ENCODE data around the gene ODC1.

Gene ODC1

GRCh38 chr2:10431797-10432196 lies 16.3 kb downstream of the ODC1 start:
- Histone ChIP-seq H3K9me3 (no peaks in the 10 kb centered on the region), H3K27me3 (peaks cover 35% of the 10 kb centered on the region), H3K4me2 (peak overlapping the region; percentile 85), H3K36me3 (no peaks in the 10 kb centered on the region), H3K4me1 (peaks cover 35% of the 10 kb centered on the region), H3K4me3 (peak overlapping the region; percentile 47; the same call in 1 of the 2 replicates), H3K27ac (no peak overlapping the region), H4K20me1 (peaks cover 17% of the 10 kb centered on the region; the same call in 1 of the 2 replicates), H3K9ac (0 out of 2 replicates have a peak overlapping the region, but pooled peaks have one; percentile 3)
- TF ChIP-seq Cebpa-rat (IDR thresholded peaks at IDR 0.05) = no peak

GRCh38 chr2:10430886-10431622 lies 17.1 kb downstream of the ODC1 start:
- H4K20me1 ChIP-seq = peaks cover 24% of the 10 kb centered on the region; the same call in 1 of the 2 replicates
- H3K27me3 ChIP-seq = peaks cover 35% of the 10 kb centered on the region
- no peak overlapping the region for H3K4me3 ChIP-seq
- H3K4me2 ChIP-seq = no peak overlapping the region
- no peaks in the 10 kb centered on the region for H3K9me3 ChIP-seq
- TF ChIP-seq Cebpa-rat (IDR thresholded peaks at IDR 0.05) = no peak
- H3K27ac ChIP-seq = no peak overlapping the region
- H3K9ac ChIP-seq = no peak overlapping the region
- no peaks in the 10 kb centered on the region for H3K36me3 ChIP-seq
- peaks cover 43% of the 10 kb centered on the region for H3K4me1 ChIP-seq

GRCh38 chr2:10428924-10429323 lies 19.2 kb downstream of the ODC1 start:
- peaks cover 57% of the 10 kb centered on the region for H3K4me1 ChIP-seq
- no peak overlapping the region for H3K27ac ChIP-seq

GRCh38 chr2:10428355-10428754 lies 19.8 kb downstream of the ODC1 start:
- Histone ChIP-seq H3K4me1 (peaks cover 62% of the 10 kb centered on the region), H3K36me3 (peaks cover 1% of the 10 kb centered on the region; the same call in 1 of the 2 replicates), H3K27me3 (peaks cover 30% of the 10 kb centered on the region), H3K9ac (no peak overlapping the region), H3K9me3 (no peaks in the 10 kb centered on the region), H3K4me3 (no peak overlapping the region), H3K4me2 (no peak overlapping the region; the same call in 1 of the 2 replicates), H4K20me1 (peaks cover 36% of the 10 kb centered on the region), H3K27ac (no peak overlapping the region)
- no peak for TF ChIP-seq Cebpa-rat (IDR thresholded peaks at IDR 0.05)

More at GRCh38 chr2:10428924-10429323, 19.2 kb downstream of the ODC1 start:
- Histone ChIP-seq H4K20me1 (peaks cover 41% of the 10 kb centered on the region), H3K36me3 (no peaks in the 10 kb centered on the region), H3K9me3 (no peaks in the 10 kb centered on the region), H3K4me3 (no peak overlapping the region), H3K4me2 (no peak overlapping the region), H3K9ac (no peak overlapping the region), H3K27me3 (peaks cover 35% of the 10 kb centered on the region)
- no peak for TF ChIP-seq Cebpa-rat (IDR thresholded peaks at IDR 0.05)

DNA sequence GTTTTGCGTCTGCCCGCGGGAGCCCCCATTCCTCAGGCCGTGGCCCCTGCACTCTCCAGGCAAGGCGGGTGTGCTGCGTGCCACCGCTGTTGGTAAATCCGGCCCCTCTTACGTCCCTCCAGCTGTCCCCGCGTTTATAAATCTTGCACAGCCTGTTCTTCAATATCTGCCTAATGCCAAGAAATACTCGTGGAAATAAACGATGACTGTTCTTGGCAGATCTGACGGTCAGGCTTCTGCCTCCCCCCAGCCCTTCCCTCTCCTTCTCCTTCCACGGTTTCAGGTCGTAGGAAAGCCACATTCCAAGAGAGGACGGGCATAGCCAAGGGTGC lies 20.5 kb downstream of the ODC1 start:
- Histone ChIP-seq H3K9me3 (no peaks in the 10 kb centered on the region), H4K20me1 (peaks cover 41% of the 10 kb centered on the region), H3K4me2 (peak overlapping the region; percentile 95), H3K4me1 (peaks cover 65% of the 10 kb centered on the region), H3K4me3 (no peak overlapping the region; the same call in 1 of the 2 replicates), H3K27me3 (peaks cover 23% of the 10 kb centered on the region), H3K36me3 (peaks cover 9% of the 10 kb centered on the region; the same call in 1 of the 2 replicates), H3K27ac (peak overlapping the region; percentile 28; the same call in 1 of the 2 replicates), H3K9ac (0 out of 2 replicates have a peak overlapping the region, but pooled peaks have one; percentile 41)
- TF ChIP-seq Cebpa-rat (IDR thresholded peaks at IDR 0.05) = no peak

- Histone ChIP-seq H3K9me3 (no peaks in the 10 kb centered on the region), H3K4me3 (peak overlapping the region; percentile 19; the same call in 1 of the 2 replicates), H3K4me2 (peak overlapping the region; percentile 95), H3K9ac (0 out of 2 replicates have a peak overlapping the region, but pooled peaks have one; percentile 41), H3K27me3 (peaks cover 17% of the 10 kb centered on the region), H3K36me3 (peaks cover 15% of the 10 kb centered on the region), H4K20me1 (peaks cover 41% of the 10 kb centered on the region), H3K4me1 (peaks cover 65% of the 10 kb centered on the region), H3K27ac (peak overlapping the region; percentile 53)
- no peak for TF ChIP-seq Cebpa-rat (IDR thresholded peaks at IDR 0.05)
These were observed 21.2 kb downstream of the ODC1 start for GRCh38 chr2:10426726-10427617.

DNA sequence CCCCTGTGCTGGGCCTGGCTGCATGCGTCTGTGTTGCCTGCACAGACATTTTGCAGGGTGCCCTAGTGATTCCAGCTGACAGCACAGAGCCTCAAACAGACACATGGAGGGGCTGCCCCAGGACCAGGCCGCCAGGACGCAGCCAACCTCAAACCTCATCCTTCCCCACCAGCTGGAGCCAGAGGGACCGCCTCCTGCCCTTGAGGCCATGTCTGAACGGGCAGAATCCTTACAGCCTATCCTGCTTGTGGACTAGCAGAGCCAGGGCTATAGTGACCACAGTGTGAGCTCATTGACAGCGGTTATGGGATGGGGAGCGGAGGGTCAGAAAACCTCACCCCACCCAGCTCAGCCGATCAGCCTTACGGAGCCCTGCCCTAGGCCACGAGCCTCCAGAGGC lies 22.4 kb downstream of the ODC1 start:
- Histone ChIP-seq H4K20me1 (peaks cover 41% of the 10 kb centered on the region), H3K4me2 (peak overlapping the region; percentile 95), H3K4me3 (no peak overlapping the region), H3K9ac (no peak overlapping the region), H3K4me1 (peaks cover 64% of the 10 kb centered on the region), H3K27me3 (0 out of 2 replicates have a peak, but pooled peaks cover 4% of the 10 kb centered on the region), H3K9me3 (no peaks in the 10 kb centered on the region), H3K27ac (no peak overlapping the region), H3K36me3 (peaks cover 28% of the 10 kb centered on the region)
- TF ChIP-seq Cebpa-rat (IDR thresholded peaks at IDR 0.05) = no peak

- H3K36me3 ChIP-seq = peaks cover 35% of the 10 kb centered on the region
- H3K27ac ChIP-seq = peak overlapping the region; percentile 49; the same call in 1 of the 2 replicates
- 0 out of 2 replicates have a peak overlapping the region, but pooled peaks have one; percentile 24 for H3K4me3 ChIP-seq
- peaks cover 41% of the 10 kb centered on the region for H4K20me1 ChIP-seq
- H3K4me1 ChIP-seq = peaks cover 64% of the 10 kb centered on the region
- peak overlapping the region; percentile 31; the same call in 1 of the 2 replicates for H3K9ac ChIP-seq
- peak overlapping the region; percentile 95 for H3K4me2 ChIP-seq
- H3K27me3 ChIP-seq = 0 out of 2 replicates have a peak, but pooled peaks cover under 1% of the 10 kb centered on the region
- H3K9me3 ChIP-seq = no peaks in the 10 kb centered on the region
- TF ChIP-seq Cebpa-rat (IDR thresholded peaks at IDR 0.05) = no peak
These were observed 23.1 kb downstream of the ODC1 start for GRCh38 chr2:10424916-10425505.

DNA sequence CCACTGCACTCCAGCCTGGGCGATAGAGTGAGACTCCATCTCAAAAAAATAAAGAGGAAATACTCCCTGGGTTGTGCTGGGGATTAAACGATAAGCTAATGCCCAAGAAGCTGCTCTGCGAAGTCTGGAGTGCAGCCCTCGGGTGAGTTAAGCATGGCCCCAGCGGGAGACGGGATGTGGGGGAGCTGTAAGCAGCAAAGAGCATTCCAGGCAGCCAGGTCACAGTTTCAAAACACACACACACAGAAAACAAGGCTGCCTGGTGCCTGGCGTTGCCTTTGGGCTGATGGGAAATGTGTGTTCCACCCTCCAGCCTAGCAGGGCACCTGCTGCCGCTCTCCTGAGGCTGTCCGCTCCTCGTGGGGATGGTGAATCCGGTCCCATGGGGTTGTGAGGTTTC lies 24.1 kb downstream of the ODC1 start:
- H3K4me3 ChIP-seq = no peak overlapping the region
- no peaks in the 10 kb centered on the region for H3K27me3 ChIP-seq
- 0 out of 2 replicates have a peak overlapping the region, but pooled peaks have one; percentile 49 for H3K27ac ChIP-seq
- H3K9ac ChIP-seq = peak overlapping the region; percentile 31; the same call in 1 of the 2 replicates
- no peak for TF ChIP-seq Cebpa-rat (IDR thresholded peaks at IDR 0.05)
- peaks cover 44% of the 10 kb centered on the region for H3K36me3 ChIP-seq
- H3K9me3 ChIP-seq = no peaks in the 10 kb centered on the region
- peak overlapping the region; percentile 95 for H3K4me2 ChIP-seq
- peaks cover 48% of the 10 kb centered on the region for H4K20me1 ChIP-seq
- peaks cover 64% of the 10 kb centered on the region for H3K4me1 ChIP-seq
